NCI-H524 (cell line): ENCODE measurements around the gene KCNMB3.

Source experiments
- DNase-seq, 2 experiments: peaks; one replicate each; lab custom pipeline; 2025; lab: John Stamatoyannopoulos, UW

Gene KCNMB3

DNA sequence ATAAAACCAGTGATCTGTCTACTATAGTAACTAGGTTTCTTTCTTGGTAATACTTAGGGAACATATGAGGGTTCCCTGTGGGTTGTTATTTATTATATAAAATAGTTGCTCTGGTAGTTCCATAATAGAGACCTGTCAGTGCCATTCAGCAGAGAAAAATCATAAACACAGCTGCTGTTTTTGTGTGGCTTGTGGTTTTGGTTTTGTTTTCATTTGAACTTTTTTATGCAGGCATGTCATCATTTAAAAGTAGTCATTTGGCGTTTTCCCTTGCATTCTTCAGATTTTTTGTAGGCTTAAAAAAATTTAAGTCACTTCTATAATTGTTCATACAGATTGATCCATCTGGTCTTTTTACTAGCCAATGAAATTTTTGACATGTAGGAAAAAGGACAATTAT lies 54.8 kb downstream of the KCNMB3 start:
- no peak for DNase-seq

- DNase-seq = no peak
These were observed 56.0 kb downstream of the KCNMB3 start for GRCh38 chr3:179194931-179195330.
